Right hindlimb (tissue), 1 donor: Measurements from ENCODE around the gene FUT7.
A peak's percentile ranks its signal among the peaks of the same experiment; 100 is the strongest.
"Not testable (repeated sequence)": the region's sequence is repeated elsewhere in the genome, so short reads cannot be mapped to it uniquely, and the experiment has no call there.

Experiments
- DNase-seq: peaks from one replicate; pipeline ENCODE4 v3.0.0-alpha.2; 2018

FUT7 gene

GRCh38 chr9:137066096-137066861 is 34.4 kb upstream of the FUT7 start:
- no peak for DNase-seq

- DNase-seq: no peak
Measured at GRCh38 chr9:137065336-137065967, 33.6 kb upstream of the FUT7 start.

GRCh38 chr9:137064880-137065164 is 32.9 kb upstream of the FUT7 start:
- no peak for DNase-seq

DNA sequence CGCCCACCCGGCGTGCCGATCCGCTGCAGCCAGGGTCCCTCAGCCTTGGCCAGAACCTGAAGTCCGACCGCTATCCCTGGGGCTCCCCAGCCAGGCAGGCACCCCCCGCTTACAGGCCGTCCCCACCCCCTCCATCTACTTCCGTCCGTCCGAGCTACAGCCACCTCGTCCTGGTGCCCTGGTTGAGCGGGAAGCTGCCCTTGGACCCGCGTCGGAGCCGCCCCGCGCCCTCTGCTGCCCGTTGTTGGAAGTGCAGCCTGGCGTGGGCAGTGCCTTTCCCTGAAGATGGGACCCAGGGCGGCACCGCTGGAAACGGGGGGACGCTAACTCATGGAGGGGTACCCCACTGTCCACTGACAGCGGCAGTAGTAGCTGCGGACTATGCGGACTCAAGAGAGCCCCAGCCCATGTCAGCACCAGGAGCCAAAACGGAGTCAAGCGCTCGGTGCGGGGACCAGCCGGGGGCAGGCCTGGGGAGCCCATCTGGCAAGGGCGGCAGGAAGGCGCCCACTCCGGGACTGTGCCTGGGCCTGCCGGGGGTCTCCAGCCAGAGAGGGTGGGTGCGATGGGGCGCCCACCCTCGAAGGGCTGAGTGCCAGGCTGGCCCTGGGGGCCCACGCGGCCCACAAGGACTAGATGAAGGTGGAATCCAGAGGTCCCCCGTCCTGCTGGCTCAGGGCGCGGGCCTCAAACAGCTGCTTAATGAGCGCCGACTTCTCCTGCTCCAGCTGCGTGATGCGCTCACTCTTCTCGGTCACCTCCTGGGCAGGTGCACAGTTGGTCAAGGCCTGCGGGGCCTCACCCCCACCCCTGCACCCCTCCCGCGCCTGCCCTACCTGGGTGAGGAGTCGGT is 32.4 kb upstream of the FUT7 start:
- peak; percentile 74 for DNase-seq

GRCh38 chr9:137063311-137064026 is 31.6 kb upstream of the FUT7 start:
- DNase-seq: no peak

- not testable (repeated sequence) for DNase-seq
Measured at GRCh38 chr9:137062798-137063197, 30.9 kb upstream of the FUT7 start.

- no peak for DNase-seq
Measured at GRCh38 chr9:137062384-137062783, 30.5 kb upstream of the FUT7 start.

- DNase-seq: no peak
Measured at GRCh38 chr9:137058521-137059234, 26.8 kb upstream of the FUT7 start.

- DNase-seq: no peak
Measured at GRCh38 chr9:137057545-137057944, 25.7 kb upstream of the FUT7 start.

GRCh38 chr9:137056739-137057415 is 25.0 kb upstream of the FUT7 start:
- DNase-seq: no peak

DNA sequence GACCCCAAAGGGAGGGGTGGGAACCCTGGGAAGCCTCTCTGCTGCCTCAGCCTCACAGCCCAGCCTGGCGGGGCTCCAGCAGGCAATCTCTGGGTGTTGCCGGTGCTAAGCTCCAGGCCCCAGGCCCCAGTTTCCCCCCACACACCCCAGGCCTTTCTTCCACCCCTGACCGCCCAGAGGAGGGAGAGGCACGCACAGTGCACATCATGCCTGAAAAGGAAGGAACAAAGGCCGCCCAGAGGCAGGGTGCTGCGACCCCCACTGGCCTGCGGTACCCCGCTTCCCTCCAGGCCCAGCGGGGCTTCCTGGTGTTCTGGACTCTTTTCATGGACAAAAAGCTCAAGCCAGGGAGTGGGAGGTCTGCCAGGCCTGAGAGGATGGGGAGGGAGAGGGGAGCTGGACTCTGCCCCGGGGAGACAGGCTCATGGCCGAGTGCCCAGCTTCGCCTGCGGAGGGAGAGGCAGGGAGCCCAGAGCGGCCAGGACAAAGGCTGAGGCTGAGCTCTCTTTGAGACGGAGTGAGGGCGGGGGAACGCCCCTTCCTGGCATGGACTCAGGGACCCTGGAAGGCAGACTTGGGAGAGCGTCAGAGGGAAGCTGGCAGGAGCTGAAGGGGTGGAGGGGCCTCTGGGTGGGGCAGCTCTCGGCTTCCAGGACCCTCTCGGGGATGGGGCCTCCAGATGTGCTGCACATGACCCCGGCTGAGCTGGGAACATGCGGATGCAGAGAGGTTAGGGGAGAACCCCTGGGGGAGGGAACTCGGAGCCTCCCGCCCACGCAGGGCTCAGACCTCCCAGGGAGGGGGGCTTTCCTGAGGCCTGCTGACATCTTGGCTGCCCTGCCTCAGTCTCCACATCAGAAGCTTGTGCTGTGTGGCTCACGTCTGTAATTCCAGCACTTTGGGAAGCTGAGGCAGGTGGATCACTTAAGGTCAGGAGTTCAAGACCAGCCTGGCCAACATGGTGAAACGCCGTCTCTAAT is 23.8 kb upstream of the FUT7 start:
- DNase-seq: peak; percentile 94

GRCh38 chr9:137054932-137055384 is 23.1 kb upstream of the FUT7 start:
- DNase-seq: no peak

DNA sequence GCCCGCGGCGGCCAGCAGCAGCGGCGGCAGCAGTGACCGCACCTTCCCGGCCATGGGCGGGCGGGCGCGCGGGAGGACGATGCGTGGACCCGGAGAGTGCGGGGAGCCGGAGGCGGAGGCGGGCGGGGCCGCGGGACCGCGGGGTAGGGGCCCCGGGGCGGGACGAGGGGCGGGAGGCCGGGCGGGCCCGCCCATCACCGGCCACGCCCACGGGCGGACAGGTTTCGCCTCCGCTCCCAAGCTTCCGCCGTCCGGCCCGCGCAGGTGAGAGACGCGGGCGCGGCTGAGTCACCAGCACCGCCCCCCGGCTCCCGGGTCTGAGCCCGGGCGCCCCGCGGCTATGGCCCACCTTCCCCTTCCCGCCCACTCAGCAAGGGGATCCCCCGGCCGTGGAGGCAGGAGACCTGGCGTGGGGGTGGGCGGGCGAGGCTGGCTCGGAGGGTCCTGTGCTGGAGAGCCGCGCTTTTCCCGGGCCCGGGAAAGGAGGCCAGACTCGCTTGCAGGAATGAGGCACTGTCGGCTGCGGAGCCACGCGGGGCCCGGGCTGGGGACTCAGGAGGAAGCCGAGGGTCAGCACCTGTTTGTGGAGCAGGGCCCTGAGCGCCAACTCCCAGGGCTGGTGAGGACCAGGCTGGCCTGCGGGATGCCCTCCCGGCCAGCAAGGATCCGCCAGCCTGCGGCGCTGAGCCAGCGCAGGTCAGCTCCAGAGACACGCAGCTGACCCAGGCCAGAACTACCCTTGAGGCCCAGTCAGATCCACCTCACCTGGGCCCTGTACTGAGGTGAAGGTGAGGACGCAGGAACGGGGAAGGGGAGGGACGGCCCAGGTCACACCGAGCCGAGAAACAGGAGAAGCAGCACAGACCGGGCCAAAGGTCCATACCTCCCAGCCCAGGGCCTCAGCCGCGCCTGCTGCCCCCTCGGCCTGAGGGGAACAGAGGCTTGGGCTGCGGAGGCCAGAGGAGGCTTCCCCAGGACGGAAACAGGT is 22.4 kb upstream of the FUT7 start, which contains the start of gene ENTPD2:
Gene ENTPD2 (minus strand): TSS at position 118 of the 988 bp plus-strand sequence. CDS start 64 bp downstream, at position 54.
- DNase-seq: no peak

DNA sequence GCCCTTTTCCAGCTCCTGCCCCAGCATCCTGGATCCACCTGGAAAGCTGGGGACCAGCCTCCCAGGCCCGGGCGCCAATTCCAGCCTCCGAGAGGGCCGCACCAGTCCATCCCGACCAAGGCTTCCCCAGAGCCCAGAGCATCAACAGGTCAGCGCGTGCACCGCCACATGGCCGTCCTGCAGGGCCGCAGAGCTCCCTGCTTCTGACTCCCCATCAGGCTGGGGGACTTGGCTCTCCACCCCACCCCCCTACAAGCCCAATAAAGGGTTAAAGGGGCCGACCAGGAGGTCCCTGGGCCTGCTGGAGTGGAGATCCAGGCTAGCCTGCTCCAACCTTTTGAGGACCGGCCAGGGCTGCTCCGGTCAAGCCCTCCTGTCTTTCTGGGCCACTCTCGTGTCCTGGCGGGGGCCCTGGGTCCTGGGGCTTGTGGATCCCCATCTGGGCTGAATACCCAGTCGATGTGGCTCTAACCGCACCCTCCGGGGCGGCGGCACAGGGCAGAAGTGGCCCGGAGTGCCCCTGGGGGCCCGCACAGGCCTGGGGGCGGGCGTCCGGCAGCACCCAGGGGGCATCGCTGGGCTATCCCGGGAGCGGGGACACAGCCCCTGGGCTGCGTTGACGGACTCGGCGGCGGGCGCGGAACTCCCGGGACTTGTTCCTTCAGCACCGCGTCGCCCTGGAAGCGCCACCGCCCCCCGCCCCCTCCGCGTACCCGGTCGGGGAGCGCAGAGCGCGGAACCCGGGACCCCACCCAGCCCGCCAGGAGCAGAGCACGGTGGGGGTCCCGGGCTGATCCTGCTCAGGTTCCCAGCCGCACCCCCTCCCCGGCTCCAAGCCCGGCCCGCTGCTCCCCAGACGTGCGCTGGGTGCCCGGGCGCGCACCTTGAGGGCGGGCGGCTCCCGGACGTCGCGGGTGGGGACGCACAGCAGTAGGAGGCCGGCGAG is 21.4 kb upstream of the FUT7 start:
- DNase-seq: no peak

DNA sequence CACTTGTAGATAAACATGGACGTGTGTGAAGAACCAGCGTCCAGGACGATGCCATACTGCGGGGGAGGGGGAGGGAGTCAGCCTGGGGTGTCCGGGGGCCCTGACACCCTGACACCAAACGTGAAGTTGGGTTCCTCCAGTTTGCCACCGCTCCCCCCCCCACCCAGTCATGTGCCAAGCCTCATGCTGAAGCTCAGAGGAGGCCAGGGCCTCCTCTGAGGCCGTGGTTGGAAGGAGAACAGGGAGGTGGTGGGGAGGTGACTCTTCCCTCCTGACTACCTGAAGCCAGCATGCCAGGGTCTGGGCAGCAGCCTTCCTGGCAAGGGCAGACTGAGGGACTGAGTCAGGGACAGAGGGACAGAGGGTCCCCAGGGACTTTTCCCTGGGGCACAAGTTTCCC is 20.4 kb upstream of the FUT7 start:
- no peak for DNase-seq

DNA sequence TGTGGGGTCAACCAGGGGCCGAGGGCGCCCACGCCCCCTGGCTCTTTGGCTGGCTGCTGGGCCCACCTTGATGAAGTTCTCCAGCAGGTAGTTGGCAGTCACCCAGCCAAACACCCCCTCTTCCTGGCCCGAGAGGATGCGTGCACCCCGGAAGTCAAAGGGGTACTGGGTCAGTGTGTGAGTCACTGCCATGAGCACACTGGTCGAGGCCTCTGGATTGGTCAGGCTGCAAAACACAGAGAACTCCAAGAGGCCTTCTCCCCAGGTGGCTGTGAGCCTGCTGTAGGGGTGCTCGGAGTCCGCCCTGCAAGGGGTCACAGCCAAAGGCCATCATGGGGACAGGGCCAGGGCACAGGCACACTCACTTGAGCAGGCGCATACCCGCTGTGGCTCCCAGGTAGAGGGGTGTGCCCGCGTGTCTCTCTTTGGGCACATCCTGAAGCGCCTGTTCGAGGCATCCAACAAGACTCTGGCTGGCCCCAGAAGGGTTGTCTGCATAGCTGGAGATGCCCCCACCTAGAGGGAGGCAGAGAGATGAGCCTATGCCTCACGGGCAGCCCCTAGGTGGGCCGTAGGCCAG is 19.3 kb upstream of the FUT7 start:
- DNase-seq: no peak

- DNase-seq: no peak
Measured at GRCh38 chr9:137050570-137050969, 18.7 kb upstream of the FUT7 start.
